Mammary epithelial cell (primary cell): ENCODE results near the gene LATS2.

Experiments
- EZH2 ChIP-seq: IDR thresholded peaks from 2 replicates; pipeline ENCODE4 v1.6.1; 2012; ENCODE audit warnings: low read length, inconsistent platforms, borderline replicate concordance
- TF ChIP-seq, protein P1 (sequence below), 2 donors: IDR thresholded peaks in 1 of 2; conservative IDR thresholded peaks in 1 of 2; 2 replicates each; pipeline ENCODE4 v1.5.1; 2011 to 2012; ENCODE audit warnings: inconsistent platforms in 2 of 2, low read length in 2 of 2, mild to moderate bottlenecking in 2 of 2, control low read depth in 1 of 2, low read depth in 1 of 2; ENCODE audit not compliant: insufficient read depth in 1 of 2; ENCODE audit errors: extremely low read depth in 1 of 2

DNA sequence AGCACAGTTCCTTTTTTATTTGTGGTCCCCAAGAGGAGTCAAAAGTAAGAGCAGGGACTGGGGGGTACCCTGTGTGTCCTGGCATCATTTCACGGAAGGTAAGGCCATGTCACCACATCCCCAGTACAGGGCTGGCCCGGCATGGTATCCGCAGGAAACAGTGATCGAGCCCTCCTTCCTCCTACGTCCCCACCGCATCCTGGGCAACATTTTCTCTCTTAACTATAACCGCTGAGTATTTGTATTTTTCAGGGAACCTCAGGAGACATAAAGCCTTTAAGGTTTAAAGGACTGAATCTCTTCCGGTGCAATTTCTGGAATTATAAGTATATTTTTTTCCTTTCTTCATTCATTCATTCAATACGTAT is 13.6 kb upstream of the LATS2 start:
- TF ChIP-seq, protein P1, sequence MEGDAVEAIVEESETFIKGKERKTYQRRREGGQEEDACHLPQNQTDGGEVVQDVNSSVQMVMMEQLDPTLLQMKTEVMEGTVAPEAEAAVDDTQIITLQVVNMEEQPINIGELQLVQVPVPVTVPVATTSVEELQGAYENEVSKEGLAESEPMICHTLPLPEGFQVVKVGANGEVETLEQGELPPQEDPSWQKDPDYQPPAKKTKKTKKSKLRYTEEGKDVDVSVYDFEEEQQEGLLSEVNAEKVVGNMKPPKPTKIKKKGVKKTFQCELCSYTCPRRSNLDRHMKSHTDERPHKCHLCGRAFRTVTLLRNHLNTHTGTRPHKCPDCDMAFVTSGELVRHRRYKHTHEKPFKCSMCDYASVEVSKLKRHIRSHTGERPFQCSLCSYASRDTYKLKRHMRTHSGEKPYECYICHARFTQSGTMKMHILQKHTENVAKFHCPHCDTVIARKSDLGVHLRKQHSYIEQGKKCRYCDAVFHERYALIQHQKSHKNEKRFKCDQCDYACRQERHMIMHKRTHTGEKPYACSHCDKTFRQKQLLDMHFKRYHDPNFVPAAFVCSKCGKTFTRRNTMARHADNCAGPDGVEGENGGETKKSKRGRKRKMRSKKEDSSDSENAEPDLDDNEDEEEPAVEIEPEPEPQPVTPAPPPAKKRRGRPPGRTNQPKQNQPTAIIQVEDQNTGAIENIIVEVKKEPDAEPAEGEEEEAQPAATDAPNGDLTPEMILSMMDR (conservative IDR thresholded peaks at IDR 0.05 in 1 of 2, IDR thresholded peaks at IDR 0.05 in 1 of 2; ENCODE audit: extremely low read depth in 1 of 2, insufficient read depth in 1 of 2, low read depth in 1 of 2, low read length in 2 of 2) = no peak
- TF ChIP-seq EZH2 = no peak
